ENCODE data around the gene TPM3.

The TPM3 gene

GRCh38 chr1:154222518-154222917 lies 30.6 kb upstream of the TPM3 start:
- TF ChIP-seq ESRRG (CRISPR knock-in tag; IDR thresholded peaks at IDR 0.05) = no peak
- TF ChIP-seq ZFP3 (CRISPR knock-in tag; IDR thresholded peaks at IDR 0.05) = no peak
- no peak for TF ChIP-seq ZC3H10 (CRISPR knock-in tag; IDR thresholded peaks at IDR 0.05)
- TF ChIP-seq ARNTL (CRISPR knock-in tag; IDR thresholded peaks at IDR 0.05; ENCODE audit: borderline replicate concordance, low read depth) = no peak
- no peak for TF ChIP-seq PATZ1 (CRISPR knock-in tag; IDR thresholded peaks at IDR 0.05; ENCODE audit: borderline replicate concordance)
- no peak for TF ChIP-seq GLIS3 (CRISPR knock-in tag; IDR thresholded peaks at IDR 0.05)
- no peak for TF ChIP-seq TSHZ2 (CRISPR knock-in tag; IDR thresholded peaks at IDR 0.05)
- TF ChIP-seq ZNF565 (CRISPR knock-in tag; conservative IDR thresholded peaks at IDR 0.05; ENCODE audit: low read depth) = no peak
- ATAC-seq = no peak

DNA sequence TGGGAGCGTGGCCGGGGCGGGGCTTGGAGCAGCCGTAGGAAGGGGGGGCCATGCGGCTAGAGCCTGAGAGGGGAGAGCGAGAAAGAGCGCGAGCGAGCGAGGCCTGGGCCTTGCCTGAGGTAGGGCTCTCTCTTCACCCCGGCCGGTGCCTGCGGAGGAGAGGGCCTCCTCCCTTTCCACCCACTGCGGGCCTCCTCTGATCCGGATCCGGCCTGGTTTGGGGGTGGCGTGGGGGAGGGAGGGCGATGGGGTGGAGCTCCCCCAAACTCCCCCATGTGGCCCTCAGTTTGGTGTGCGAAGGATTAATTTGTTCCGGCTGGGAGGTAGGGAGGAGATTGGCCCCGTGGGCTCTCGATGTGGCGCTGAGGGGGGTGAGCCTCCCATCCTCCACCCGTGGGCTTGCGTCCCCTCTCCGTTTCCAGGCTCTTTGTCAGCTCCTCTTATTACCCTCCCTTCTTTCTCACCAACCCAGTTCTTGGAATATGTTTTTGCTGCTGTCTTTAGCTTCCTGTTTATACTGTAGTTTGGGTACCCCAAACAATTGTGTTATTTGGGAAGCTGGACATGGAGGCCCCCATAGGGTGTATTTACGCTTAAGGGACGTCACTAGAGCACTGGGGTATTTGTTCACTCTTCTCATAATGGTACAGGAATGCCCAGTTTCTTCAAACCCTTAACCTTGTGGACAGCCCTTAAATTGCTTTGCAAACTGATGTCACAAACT lies 29.5 kb upstream of the TPM3 start:
- TF ChIP-seq BACH2 (CRISPR knock-in tag; IDR thresholded peaks at IDR 0.05; ENCODE audit: borderline replicate concordance) (no peak), GLIS3 (CRISPR knock-in tag; IDR thresholded peaks at IDR 0.05) (no peak), PATZ1 (CRISPR knock-in tag; IDR thresholded peaks at IDR 0.05; ENCODE audit: borderline replicate concordance) (peak; percentile 73), ZNF70 (CRISPR knock-in tag; IDR thresholded peaks at IDR 0.05) (no peak)
- TF ChIP-seq, protein P1, sequence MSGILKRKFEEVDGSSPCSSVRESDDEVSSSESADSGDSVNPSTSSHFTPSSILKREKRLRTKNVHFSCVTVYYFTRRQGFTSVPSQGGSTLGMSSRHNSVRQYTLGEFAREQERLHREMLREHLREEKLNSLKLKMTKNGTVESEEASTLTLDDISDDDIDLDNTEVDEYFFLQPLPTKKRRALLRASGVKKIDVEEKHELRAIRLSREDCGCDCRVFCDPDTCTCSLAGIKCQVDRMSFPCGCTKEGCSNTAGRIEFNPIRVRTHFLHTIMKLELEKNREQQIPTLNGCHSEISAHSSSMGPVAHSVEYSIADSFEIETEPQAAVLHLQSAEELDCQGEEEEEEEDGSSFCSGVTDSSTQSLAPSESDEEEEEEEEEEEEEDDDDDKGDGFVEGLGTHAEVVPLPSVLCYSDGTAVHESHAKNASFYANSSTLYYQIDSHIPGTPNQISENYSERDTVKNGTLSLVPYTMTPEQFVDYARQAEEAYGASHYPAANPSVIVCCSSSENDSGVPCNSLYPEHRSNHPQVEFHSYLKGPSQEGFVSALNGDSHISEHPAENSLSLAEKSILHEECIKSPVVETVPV (CRISPR knock-in tag; IDR thresholded peaks at IDR 0.05) = no peak
- peak; percentile 39 for ATAC-seq

GRCh38 chr1:154220970-154221277 lies 29.0 kb upstream of the TPM3 start:
- TF ChIP-seq ZNF565 (CRISPR knock-in tag; conservative IDR thresholded peaks at IDR 0.05; ENCODE audit: low read depth) (no peak), TOX (CRISPR knock-in tag; IDR thresholded peaks at IDR 0.05; ENCODE audit: borderline replicate concordance) (no peak), RARB (CRISPR knock-in tag; IDR thresholded peaks at IDR 0.05) (no peak), ZNF70 (CRISPR knock-in tag; IDR thresholded peaks at IDR 0.05) (no peak), BACH2 (CRISPR knock-in tag; IDR thresholded peaks at IDR 0.05; ENCODE audit: borderline replicate concordance) (no peak), ZC3H10 (CRISPR knock-in tag; IDR thresholded peaks at IDR 0.05) (no peak), OSR1 (CRISPR knock-in tag; IDR thresholded peaks at IDR 0.05) (no peak), PPARA (CRISPR knock-in tag; IDR thresholded peaks at IDR 0.05; ENCODE audit: borderline replicate concordance) (no peak), TCF4 (CRISPR knock-in tag; IDR thresholded peaks at IDR 0.05; ENCODE audit: borderline replicate concordance) (no peak), CSDC2 (CRISPR knock-in tag; IDR thresholded peaks at IDR 0.05) (no peak), PATZ1 (CRISPR knock-in tag; IDR thresholded peaks at IDR 0.05; ENCODE audit: borderline replicate concordance) (no peak; the same call in 1 of the 2 replicates), ISL1 (CRISPR knock-in tag; IDR thresholded peaks at IDR 0.05) (no peak), ESRRG (CRISPR knock-in tag; IDR thresholded peaks at IDR 0.05) (no peak), SNAI2 (CRISPR knock-in tag; IDR thresholded peaks at IDR 0.05) (no peak)
- TF ChIP-seq, protein P2, sequence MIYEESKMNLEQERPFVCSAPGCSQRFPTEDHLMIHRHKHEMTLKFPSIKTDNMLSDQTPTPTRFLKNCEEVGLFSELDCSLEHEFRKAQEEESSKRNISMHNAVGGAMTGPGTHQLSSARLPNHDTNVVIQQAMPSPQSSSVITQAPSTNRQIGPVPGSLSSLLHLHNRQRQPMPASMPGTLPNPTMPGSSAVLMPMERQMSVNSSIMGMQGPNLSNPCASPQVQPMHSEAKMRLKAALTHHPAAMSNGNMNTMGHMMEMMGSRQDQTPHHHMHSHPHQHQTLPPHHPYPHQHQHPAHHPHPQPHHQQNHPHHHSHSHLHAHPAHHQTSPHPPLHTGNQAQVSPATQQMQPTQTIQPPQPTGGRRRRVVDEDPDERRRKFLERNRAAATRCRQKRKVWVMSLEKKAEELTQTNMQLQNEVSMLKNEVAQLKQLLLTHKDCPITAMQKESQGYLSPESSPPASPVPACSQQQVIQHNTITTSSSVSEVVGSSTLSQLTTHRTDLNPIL (CRISPR knock-in tag; IDR thresholded peaks at IDR 0.05; ENCODE audit: low read depth) = no peak
- ATAC-seq = no peak

Measured in SK-N-SH treated with all-trans-retinoic acid at 6 μM for 48 hours (cell line).